Psoas muscle (tissue), 8 donors: Measurements from ENCODE around the gene DOP1B. TPM values are rescaled to one million over a fixed set of nuclear protein-coding genes. Genes with fewer than 3 reads are reported as not detected.

Experiments used
- ATAC-seq, 4 donors: fragments of 200-7000 bp; cut with Tn5 transposase; one replicate each; pipeline ENCODE4 v1.9.1; 2020; ENCODE audit warnings: moderate library complexity in 3 of 4, mild to moderate bottlenecking in 2 of 4
- DNase-seq, 2 donors: peaks; one replicate each; pipeline ENCODE4 v3.0.0-alpha.2; 2020
- H3K27ac ChIP-seq: fragments of 200-600 bp; one replicate; pipeline ENCODE4 v1.8.0; 2022
- H3K27me3 ChIP-seq, 3 donors: fragments of 200-600 bp in 1 of 3; one replicate each; pipeline versions ENCODE4 v1.6.1 to v1.8.0; 2013 to 2022; ENCODE audit warnings: low read length in 2 of 3, mild to moderate bottlenecking in 2 of 3, moderate library complexity in 1 of 3; ENCODE audit not compliant: insufficient read depth in 3 of 3
- H3K36me3 ChIP-seq, 2 donors: fragments of 200-600 bp in 1 of 2; one replicate each; pipeline versions ENCODE4 v1.6.1 to v1.8.0; 2013 to 2022; ENCODE audit warnings: low read depth in 1 of 2, mild to moderate bottlenecking in 1 of 2, moderate library complexity in 1 of 2; ENCODE audit not compliant: insufficient read depth in 1 of 2
- H3K4me1 ChIP-seq: fragments of 200-600 bp; one replicate; pipeline ENCODE4 v1.8.0; 2022
- H3K4me3 ChIP-seq: fragments of 200-600 bp; one replicate; pipeline ENCODE4 v1.8.0; 2022; ENCODE audit warnings: mild to moderate bottlenecking
- H3K9me3 ChIP-seq: fragments of 200-600 bp; one replicate; pipeline ENCODE4 v1.8.0; 2022
- CTCF ChIP-seq: fragments of 200-600 bp; IDR thresholded peaks from one replicate; pipeline ENCODE4 v1.8.0; 2022; ENCODE audit warnings: antibody characterized with exemption
- WGBS, 3 donors: extraction: QIAGEN DNeasy Blood & Tissue Kit; methylation state at CpG; one replicate each; pipeline versions ENCODE4 v1.1.6 to v1.1.7; 2013; 5-methylcytosine and 5-hydroxymethylcytosine counted together
- intact Hi-C, 2 donors: fragments of 100-400 bp; cut with DNase I; formaldehyde crosslinking; loops; one replicate each; pipeline versions ENCODE4 v1.11.0 to v1.14.2; 2022
- polyA plus RNA-seq, 3 donors: library from polyadenylated mRNA; stranded (reverse); fragments of 200-250 nt; gene quantifications; one replicate each; pipeline ENCODE4 v1.2.3, GENCODE V29; 2013
- total RNA-seq, 4 donors: library from RNA; stranded (reverse); fragmentation: NEBNext Ultra II Directional in 2 of 4; extraction: Animal tissue kit (Norgen Biotek cat#: 25700) in 2 of 4; gene quantifications; one replicate each; pipeline versions ENCODE4 v1.2.1 to v1.2.4, GENCODE V29; 2021 to 2023
- donor health status: healthy with polysubstance abuse.
- donor health status: DM: no; HTN: no; CAD: no; lungs with moderate emphysema.
- donor health status: Bipolar disorder and iron deficiency.
- donor health status: healthy.
- donor health status: DM: yes; HTN: yes; CAD: no.
- donor health status: DM: no; HTN: no; CAD: no.
- donor health status: DM: no; HTN: no; CAD: no.
- donor health status: DM: yes; HTN: yes; CAD: no.

DOP1B gene
- total and polyA plus RNA-seq, 7 donors, result 3.1 to 20.7 (median 12.8) TPM

GRCh38 chr21:36113647-36114428 lies 42.8 kb upstream of the DOP1B start:
- ATAC-seq (peak in 2 of 4 donors; percentile 11 to 14), DNase-seq (no peak)
- peaks cover 3% of the 10 kb centered on the region for H3K4me1 ChIP-seq
- TF ChIP-seq CTCF, result no peak
- WGBS, 3 donors, result 63 to 70% (median 67%) methylated on average over 17 of the region's 17 CpGs
- H3K36me3 ChIP-seq, result no peaks in the 10 kb centered on the region
- no peaks in the 10 kb centered on the region for H3K9me3 ChIP-seq
- intact Hi-C loops, result loop anchor here in 1 of 2 donors (5.0 kb wide), 1 partner anchor 47 kb away; no protein-coding TSS in a partner anchor
- H3K27me3 ChIP-seq, result no peaks in the 10 kb centered on the region
- H3K4me3 ChIP-seq, result no peak overlapping the region
- no peak overlapping the region for H3K27ac ChIP-seq

GRCh38 chr21:36115138-36115730 lies 41.4 kb upstream of the DOP1B start:
- WGBS, 3 donors, result 92 to 94% (median 92%) methylated on average over 5 to 6 of the region's 6 CpGs
- no peak for DNase-seq
- no peaks in the 10 kb centered on the region for H3K27me3 ChIP-seq
- ATAC-seq, result no peak
- intact Hi-C loops, result no loop called here
- H3K4me3 ChIP-seq, result no peak overlapping the region
- H3K36me3 ChIP-seq, result no peaks in the 10 kb centered on the region
- no peak for TF ChIP-seq CTCF
- no peaks in the 10 kb centered on the region for H3K9me3 ChIP-seq
- H3K27ac ChIP-seq, result no peak overlapping the region
- H3K4me1 ChIP-seq, result peaks cover 3% of the 10 kb centered on the region

- Histone ChIP-seq H3K4me1 (peaks cover 8% of the 10 kb centered on the region), H3K36me3 (no peaks in the 10 kb centered on the region), H3K27ac (no peak overlapping the region), H3K4me3 (no peak overlapping the region), H3K9me3 (no peaks in the 10 kb centered on the region), H3K27me3 (no peaks in the 10 kb centered on the region)
- intact Hi-C loops, result no loop called here
- ATAC-seq, result no peak
- no peak for TF ChIP-seq CTCF
- no peak for DNase-seq
- WGBS, 3 donors, result 86% methylated on average over 2 of the region's 2 CpGs
Measured at GRCh38 chr21:36117286-36117741, 39.3 kb upstream of the DOP1B start.

- no peak overlapping the region for H3K4me3 ChIP-seq
- intact Hi-C loops, result no loop called here
- ATAC-seq (peak; percentile 53 to 80 (median 75)), DNase-seq (peak; percentile 50 to 78)
- 58 to 69% (median 60%) methylated on average over 7 of the region's 7 CpGs for WGBS, 3 donors
- H3K4me1 ChIP-seq, result peaks cover 5% of the 10 kb centered on the region
- no peaks in the 10 kb centered on the region for H3K27me3 ChIP-seq
- no peaks in the 10 kb centered on the region for H3K9me3 ChIP-seq
- H3K27ac ChIP-seq, result no peak overlapping the region
- no peak for TF ChIP-seq CTCF
- H3K36me3 ChIP-seq, result no peaks in the 10 kb centered on the region
Measured at GRCh38 chr21:36120304-36120888, 36.2 kb upstream of the DOP1B start.
